GM12892 (cell line): ENCODE measurements around the gene GADD45G.

Experiments
- POLR2A ChIP-seq: IDR thresholded peaks from 2 replicates; pipeline ENCODE4 v1.6.1; 2011; ENCODE audit warnings: low read depth, low read length, control low read depth
- POLR2AphosphoS5 ChIP-seq: IDR thresholded peaks from 2 replicates; pipeline ENCODE4 v1.6.1; 2011; ENCODE audit warnings: low read depth, low read length, control low read depth

DNA sequence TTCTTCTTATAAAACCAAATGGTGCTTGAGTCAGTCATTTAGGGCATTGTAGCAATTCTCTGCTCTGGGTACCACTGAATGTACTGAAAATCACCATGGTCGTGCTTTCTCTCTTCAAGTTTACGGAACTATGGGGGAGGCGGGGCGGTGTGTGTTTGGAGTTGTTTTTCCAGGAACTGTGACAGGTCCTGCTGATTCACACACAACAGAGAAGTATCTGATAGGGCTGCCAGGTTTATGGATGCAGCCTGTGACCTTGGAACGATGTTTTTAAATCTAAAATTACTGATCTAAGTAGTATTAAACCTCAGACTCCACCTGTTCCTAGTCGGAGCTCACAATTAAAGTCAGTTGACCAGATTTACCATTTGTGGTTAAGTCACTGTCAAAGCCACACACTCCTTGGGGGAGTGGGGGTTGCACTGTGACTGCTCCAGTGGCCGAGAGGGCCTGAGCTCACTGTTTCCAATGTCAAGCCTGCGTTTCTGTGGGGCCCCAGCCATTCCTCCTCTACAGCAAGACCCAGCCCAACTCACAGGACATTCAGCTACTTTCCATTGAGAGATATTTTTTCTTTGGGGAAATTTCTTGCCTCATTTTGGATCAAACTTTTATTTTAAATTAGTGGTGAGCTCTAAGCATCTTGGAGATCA is 44.4 kb downstream of the GADD45G start:
- TF ChIP-seq POLR2AphosphoS5 (no peak), POLR2A (no peak)
